ENCODE measurements around the gene DOK7. TPM values are rescaled to one million over a fixed set of nuclear protein-coding genes. Genes with fewer than 3 reads are reported as not detected.

Gene DOK7
- total RNA-seq, 1 donor from 2014 or later, result 0.69 TPM

DNA sequence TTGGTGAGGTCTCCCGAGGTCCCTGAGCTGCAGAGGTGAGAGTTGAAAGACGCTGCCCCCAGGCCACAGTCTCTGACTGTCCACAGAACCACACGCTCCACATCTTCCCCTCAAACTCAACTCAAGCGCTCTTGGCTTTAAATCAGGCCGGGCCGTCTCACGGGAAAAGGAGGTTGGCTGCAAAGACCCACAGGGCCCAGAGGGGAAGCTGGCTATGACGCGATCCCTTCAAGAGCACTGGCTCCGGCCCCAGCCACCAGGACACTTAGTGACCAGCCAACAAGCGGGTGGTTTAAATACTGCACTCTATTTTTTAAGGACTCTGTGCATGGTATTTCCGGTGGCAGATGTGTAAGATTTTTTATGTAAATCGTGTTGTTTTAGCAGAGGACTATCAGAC, 49.2 kb downstream of the DOK7 start:
- TF ChIP-seq, protein P1, sequence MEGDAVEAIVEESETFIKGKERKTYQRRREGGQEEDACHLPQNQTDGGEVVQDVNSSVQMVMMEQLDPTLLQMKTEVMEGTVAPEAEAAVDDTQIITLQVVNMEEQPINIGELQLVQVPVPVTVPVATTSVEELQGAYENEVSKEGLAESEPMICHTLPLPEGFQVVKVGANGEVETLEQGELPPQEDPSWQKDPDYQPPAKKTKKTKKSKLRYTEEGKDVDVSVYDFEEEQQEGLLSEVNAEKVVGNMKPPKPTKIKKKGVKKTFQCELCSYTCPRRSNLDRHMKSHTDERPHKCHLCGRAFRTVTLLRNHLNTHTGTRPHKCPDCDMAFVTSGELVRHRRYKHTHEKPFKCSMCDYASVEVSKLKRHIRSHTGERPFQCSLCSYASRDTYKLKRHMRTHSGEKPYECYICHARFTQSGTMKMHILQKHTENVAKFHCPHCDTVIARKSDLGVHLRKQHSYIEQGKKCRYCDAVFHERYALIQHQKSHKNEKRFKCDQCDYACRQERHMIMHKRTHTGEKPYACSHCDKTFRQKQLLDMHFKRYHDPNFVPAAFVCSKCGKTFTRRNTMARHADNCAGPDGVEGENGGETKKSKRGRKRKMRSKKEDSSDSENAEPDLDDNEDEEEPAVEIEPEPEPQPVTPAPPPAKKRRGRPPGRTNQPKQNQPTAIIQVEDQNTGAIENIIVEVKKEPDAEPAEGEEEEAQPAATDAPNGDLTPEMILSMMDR (IDR thresholded peaks at IDR 0.05; ENCODE audit: unreplicated experiment), result no peak
- no peak overlapping the region for H3K27ac Mint-ChIP-seq (ENCODE audit: unreplicated experiment)
- DNase-seq (ENCODE audit: low spot score), result no peak
- no peak overlapping the region for H3K4me3 Mint-ChIP-seq (ENCODE audit: unreplicated experiment)
- peaks cover 9% of the 10 kb centered on the region for H3K4me1 Mint-ChIP-seq (ENCODE audit: unreplicated experiment)
- H3K36me3 Mint-ChIP-seq (ENCODE audit: low read depth, unreplicated experiment), result peaks cover 55% of the 10 kb centered on the region
- H3K27me3 Mint-ChIP-seq (ENCODE audit: unreplicated experiment), result peaks cover 2% of the 10 kb centered on the region
- H3K9me3 Mint-ChIP-seq (ENCODE audit: unreplicated experiment), result no peaks in the 10 kb centered on the region

DNA sequence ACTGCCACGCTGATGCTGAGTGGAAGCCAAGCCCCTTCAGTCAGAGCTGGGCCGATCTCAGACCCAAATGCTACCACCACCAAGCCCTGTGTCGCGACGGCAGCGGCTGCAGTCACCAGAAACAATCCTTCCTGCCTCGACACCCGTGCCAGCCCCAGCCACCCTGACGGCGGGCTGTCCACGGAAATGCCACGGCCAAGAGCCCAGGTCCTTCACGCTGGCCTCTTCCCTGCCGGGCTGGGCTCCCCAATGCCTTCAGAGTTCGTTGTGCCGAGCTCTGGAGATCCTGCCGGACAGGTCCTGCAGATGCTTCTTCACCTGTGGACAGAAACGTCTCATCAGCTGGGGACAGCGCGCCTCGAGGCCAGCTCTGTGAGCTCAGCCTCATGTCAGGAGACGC, 49.6 kb downstream of the DOK7 start:
- H3K27me3 Mint-ChIP-seq (ENCODE audit: unreplicated experiment), result peaks cover 2% of the 10 kb centered on the region
- H3K36me3 Mint-ChIP-seq (ENCODE audit: low read depth, unreplicated experiment), result peaks cover 52% of the 10 kb centered on the region
- DNase-seq (ENCODE audit: low spot score), result no peak
- H3K4me1 Mint-ChIP-seq (ENCODE audit: unreplicated experiment), result peaks cover 9% of the 10 kb centered on the region
- no peaks in the 10 kb centered on the region for H3K9me3 Mint-ChIP-seq (ENCODE audit: unreplicated experiment)
- H3K4me3 Mint-ChIP-seq (ENCODE audit: unreplicated experiment), result peak overlapping the region; percentile 19
- H3K27ac Mint-ChIP-seq (ENCODE audit: unreplicated experiment), result no peak overlapping the region
- TF ChIP-seq, protein P1 (IDR thresholded peaks at IDR 0.05; ENCODE audit: unreplicated experiment), result no peak

DNA sequence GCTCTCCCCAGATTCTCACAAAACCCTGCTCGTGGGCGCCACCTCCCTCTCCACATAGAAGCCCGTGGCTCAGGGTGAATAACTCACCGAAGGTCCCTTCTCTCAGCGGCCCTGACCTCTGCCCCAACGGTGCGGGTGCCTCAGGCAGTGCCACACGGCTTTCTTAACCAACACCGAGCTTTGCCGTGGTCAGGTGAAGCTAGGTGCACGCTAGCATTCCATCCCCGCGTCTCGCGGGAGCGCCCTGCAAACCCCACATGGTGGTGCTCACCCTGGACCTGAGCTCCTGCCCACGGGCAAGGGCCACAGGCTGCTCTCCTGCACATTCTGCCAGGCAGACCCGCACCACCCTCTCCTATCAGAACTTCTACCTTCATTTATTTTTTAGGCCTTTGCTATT, 50.7 kb downstream of the DOK7 start:
- Mint-ChIP-seq H3K9me3 (ENCODE audit: unreplicated experiment) (no peaks in the 10 kb centered on the region), H3K4me3 (ENCODE audit: unreplicated experiment) (no peak overlapping the region), H3K27ac (ENCODE audit: unreplicated experiment) (no peak overlapping the region), H3K36me3 (ENCODE audit: low read depth, unreplicated experiment) (peaks cover 44% of the 10 kb centered on the region), H3K4me1 (ENCODE audit: unreplicated experiment) (peaks cover 10% of the 10 kb centered on the region), H3K27me3 (ENCODE audit: unreplicated experiment) (peaks cover 2% of the 10 kb centered on the region)
- DNase-seq (ENCODE audit: low spot score), result no peak
- TF ChIP-seq, protein P1 (IDR thresholded peaks at IDR 0.05; ENCODE audit: unreplicated experiment), result no peak

DNA sequence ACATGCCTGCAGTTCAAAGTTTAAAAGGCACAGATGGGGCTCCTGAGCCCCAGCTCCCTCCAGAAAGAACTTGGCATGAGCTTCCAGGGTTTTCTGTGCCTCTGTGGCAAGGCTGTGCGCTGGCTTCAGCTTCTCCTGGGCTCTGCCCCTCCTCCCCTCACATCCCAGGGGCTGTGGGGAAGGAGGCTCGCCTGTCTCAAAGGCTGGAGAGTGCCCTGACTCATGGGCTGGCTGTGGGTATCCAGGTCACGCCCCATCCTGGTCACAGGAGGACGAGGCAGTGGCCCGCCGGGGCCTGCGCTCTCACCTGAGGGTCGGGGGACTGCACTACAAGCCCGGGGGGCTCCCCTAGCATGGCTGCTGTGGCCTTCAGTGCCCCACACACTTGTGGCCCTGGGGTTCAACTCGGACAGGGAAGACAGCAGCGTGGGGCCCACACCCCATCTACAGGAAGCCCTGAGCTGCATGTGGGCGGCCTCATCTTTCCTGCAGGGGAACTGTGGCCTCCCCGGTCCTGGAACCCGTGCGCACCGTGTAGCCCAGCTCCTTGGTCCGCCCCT, 51.2 kb downstream of the DOK7 start:
- Mint-ChIP-seq H3K4me3 (ENCODE audit: unreplicated experiment) (no peak overlapping the region), H3K9me3 (ENCODE audit: unreplicated experiment) (no peaks in the 10 kb centered on the region), H3K4me1 (ENCODE audit: unreplicated experiment) (peaks cover 11% of the 10 kb centered on the region), H3K36me3 (ENCODE audit: low read depth, unreplicated experiment) (peaks cover 43% of the 10 kb centered on the region), H3K27me3 (ENCODE audit: unreplicated experiment) (peaks cover 2% of the 10 kb centered on the region), H3K27ac (ENCODE audit: unreplicated experiment) (no peak overlapping the region)
- TF ChIP-seq, protein P1 (IDR thresholded peaks at IDR 0.05; ENCODE audit: unreplicated experiment), result no peak
- no peak for DNase-seq (ENCODE audit: low spot score)

DNA sequence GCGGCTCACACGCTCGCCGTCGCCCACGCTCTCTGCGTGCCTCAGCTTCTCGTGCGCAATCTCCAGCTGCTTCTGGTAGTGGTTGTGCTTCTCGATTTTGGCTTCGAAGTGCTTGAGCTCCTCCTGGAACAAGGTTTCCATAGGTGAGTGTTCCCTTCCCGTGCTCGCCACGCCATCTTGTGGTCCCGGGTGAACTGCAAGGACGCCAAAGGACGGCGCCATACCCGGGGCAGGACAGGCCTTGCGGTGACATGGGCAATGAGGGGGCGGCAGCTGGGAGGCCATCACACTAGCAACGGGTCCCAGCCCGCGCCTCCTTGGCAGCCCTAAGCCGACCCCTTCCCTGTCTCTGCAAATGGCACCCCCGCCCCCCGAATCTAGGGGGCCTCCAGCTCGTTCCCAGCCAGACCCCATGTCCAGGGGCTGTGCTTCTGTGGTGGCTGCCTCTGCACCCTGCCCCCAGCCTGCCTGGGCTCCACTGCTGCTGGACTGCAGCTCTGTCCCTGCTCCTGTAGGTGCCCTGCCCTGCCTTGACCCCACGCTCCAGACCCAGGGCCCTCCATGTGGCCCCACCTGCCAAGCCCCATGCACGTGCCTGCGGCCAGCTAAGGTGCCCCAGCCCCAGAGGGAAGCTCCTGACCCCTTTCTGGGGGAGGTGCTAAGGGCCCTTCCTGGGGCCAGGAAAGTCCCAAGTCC, 51.8 kb downstream of the DOK7 start:
- H3K4me3 Mint-ChIP-seq (ENCODE audit: unreplicated experiment), result no peak overlapping the region
- no peaks in the 10 kb centered on the region for H3K9me3 Mint-ChIP-seq (ENCODE audit: unreplicated experiment)
- H3K36me3 Mint-ChIP-seq (ENCODE audit: low read depth, unreplicated experiment), result peaks cover 46% of the 10 kb centered on the region
- TF ChIP-seq, protein P1 (IDR thresholded peaks at IDR 0.05; ENCODE audit: unreplicated experiment), result no peak
- DNase-seq (ENCODE audit: low spot score), result no peak
- H3K27ac Mint-ChIP-seq (ENCODE audit: unreplicated experiment), result no peak overlapping the region
- H3K4me1 Mint-ChIP-seq (ENCODE audit: unreplicated experiment), result peaks cover 17% of the 10 kb centered on the region
- H3K27me3 Mint-ChIP-seq (ENCODE audit: unreplicated experiment), result peaks cover 2% of the 10 kb centered on the region

Data from endothelial cell (in vitro differentiated cells).